Measurements from ENCODE around the gene GPN2.

GPN2 gene

DNA sequence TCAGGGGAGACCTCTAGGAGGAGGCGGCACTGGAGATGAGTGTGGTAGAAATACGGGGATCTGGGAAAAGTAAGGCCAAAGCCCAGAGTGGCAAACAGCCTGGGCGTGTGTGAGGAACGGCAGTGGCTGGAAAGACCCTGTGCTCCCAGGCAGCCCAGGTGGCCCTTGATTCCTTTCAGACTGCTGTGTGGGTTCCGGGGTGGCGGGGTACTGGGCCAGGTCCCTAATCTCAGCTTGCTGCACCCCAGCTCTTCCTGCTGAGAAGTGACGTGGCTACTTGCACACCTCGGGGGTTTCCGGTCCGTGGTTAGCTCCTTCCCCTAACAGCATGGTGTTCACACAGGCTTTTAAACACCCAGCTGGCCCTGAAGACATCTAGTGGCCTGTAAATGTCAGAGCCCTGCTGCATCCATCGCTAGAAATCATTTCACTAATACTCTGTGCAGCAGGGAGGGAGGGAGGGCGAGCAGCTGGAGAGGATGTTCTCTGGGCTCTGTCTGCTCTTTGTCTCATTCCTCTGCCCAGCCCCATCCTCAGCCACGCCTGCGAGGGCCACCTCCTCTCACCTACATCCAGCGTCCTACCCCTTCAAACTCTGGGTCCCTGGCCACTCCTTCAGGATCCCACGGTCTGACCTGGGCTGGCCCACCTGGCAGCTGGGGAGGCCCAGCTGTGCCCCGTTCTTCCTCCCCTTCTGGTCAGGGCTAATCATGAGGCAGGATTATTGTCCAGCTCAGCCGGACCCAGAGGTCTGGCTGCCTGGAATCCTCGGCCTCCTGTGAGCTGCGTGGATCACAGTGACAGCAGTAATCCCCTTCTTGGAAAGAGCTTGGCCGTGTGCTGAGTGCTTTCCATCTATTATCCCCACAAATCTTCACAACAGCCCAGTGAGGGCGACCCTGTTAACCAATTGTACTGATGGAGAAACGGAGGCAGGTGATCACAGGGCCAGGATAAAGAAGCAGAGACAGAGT is 56.4 kb downstream of the GPN2 start:
- Histone ChIP-seq H3K4me3 (ENCODE audit: low read length) (peak overlapping the region; percentile 9), H3K9ac (ENCODE audit: low read length) (peak overlapping the region; percentile 42), H3K27me3 (ENCODE audit: control insufficient read depth, insufficient read depth, low read length) (no peaks in the 10 kb centered on the region), H3K36me3 (ENCODE audit: control insufficient read depth, insufficient read depth, low read length) (peaks cover 29% of the 10 kb centered on the region), H3K4me1 (ENCODE audit: control insufficient read depth, insufficient read depth, low read length) (no peaks in the 10 kb centered on the region), H3K27ac (ENCODE audit: low read depth, low read length) (no peak overlapping the region)

DNA sequence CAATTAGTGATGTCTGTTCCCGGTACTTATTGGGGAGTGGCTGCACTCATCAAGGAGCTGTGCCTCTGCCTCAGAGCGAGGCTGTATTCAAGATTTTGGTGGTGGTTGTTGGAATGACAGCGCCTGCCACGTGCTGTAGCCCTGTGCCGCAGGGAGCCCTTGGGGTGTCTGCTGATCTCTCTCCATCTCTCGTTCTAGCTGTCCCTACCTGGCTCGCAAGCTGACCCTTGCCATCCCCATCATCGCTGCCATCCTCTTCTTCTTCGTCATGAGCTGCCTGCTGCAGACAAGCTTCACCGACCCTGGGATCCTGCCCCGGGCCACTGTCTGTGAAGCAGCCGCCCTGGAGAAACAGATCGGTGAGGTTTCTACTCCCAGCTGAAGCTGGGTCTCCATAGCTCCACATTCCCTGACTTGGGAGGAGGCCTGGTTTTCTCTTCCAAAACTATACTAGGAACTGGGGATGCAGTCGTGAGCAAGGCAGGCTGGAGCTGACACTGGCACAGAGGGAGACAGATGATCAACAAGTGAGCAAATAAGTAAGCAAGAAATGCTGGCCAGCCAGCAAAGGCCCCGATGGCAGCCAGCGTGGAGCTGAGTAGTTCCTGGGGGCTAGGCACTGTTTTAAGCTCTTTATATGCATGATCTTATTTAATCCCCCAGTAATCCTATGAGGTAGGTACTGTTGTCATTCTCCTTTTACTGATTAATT is 57.7 kb downstream of the GPN2 start:
- H3K9ac ChIP-seq (ENCODE audit: low read length), result no peak overlapping the region
- H3K27ac ChIP-seq (ENCODE audit: low read depth, low read length), result no peak overlapping the region
- H3K36me3 ChIP-seq (ENCODE audit: control insufficient read depth, insufficient read depth, low read length), result peaks cover 29% of the 10 kb centered on the region
- no peaks in the 10 kb centered on the region for H3K27me3 ChIP-seq (ENCODE audit: control insufficient read depth, insufficient read depth, low read length)
- H3K4me1 ChIP-seq (ENCODE audit: control insufficient read depth, insufficient read depth, low read length), result peaks cover 4% of the 10 kb centered on the region
- H3K4me3 ChIP-seq (ENCODE audit: low read length), result no peak overlapping the region

DNA sequence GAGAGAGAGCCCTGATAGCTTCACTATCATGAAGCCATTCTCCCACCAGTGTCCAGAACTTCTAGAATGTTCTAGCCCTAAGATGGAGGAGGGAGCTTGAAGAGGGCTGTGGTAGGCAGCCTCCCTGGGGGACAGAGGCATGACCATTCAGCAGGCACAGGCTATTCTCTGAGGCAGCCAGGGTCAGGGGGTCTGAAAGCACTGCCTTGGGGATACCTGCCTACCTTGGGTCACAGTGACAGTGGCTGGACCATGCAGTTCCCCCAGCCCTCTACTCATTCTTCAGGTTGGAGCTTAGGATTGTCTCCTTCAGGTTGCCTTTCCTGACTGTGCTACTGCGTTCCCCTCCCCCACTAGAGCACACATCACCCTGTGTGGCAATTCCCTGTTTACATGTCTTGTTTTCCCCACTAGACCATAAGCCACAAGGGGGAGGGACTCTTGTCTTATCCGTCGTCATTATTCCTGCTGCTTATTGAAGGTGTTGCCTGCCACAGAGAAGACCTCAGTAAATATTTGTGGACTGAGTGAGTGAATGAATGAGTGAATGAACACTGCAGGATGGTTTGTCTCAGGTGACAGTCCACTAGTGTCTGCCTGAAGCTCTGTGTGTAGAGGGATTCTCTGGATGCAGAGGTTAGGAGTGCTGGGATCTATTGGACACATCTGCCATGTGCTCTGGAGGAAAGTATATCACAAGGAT is 58.4 kb downstream of the GPN2 start:
- Histone ChIP-seq H3K36me3 (ENCODE audit: control insufficient read depth, insufficient read depth, low read length) (peaks cover 29% of the 10 kb centered on the region), H3K9ac (ENCODE audit: low read length) (no peak overlapping the region), H3K4me1 (ENCODE audit: control insufficient read depth, insufficient read depth, low read length) (peaks cover 4% of the 10 kb centered on the region), H3K27me3 (ENCODE audit: control insufficient read depth, insufficient read depth, low read length) (no peaks in the 10 kb centered on the region), H3K4me3 (ENCODE audit: low read length) (no peak overlapping the region), H3K27ac (ENCODE audit: low read depth, low read length) (no peak overlapping the region)

DNA sequence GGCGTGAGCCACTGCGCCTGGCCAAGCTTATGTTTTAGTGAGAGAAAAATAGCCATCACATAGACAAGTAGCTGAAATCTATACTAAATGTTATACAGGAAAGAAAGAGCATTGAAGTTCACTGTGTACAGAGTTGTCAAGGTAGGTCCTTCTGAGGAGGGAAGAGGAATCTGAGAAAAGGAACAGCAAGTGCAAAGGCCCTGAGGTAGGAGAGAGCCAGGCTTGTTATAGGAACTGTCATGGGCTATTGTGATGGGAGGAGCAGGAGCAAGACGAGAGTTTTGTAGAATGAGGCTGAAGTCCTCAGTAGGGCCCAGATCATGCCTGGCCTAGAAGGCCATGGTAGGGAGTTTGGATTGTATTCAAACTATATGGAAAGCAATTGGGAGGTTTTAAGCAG is 59.0 kb downstream of the GPN2 start:
- H3K9ac ChIP-seq (ENCODE audit: low read length), result no peak overlapping the region

DNA sequence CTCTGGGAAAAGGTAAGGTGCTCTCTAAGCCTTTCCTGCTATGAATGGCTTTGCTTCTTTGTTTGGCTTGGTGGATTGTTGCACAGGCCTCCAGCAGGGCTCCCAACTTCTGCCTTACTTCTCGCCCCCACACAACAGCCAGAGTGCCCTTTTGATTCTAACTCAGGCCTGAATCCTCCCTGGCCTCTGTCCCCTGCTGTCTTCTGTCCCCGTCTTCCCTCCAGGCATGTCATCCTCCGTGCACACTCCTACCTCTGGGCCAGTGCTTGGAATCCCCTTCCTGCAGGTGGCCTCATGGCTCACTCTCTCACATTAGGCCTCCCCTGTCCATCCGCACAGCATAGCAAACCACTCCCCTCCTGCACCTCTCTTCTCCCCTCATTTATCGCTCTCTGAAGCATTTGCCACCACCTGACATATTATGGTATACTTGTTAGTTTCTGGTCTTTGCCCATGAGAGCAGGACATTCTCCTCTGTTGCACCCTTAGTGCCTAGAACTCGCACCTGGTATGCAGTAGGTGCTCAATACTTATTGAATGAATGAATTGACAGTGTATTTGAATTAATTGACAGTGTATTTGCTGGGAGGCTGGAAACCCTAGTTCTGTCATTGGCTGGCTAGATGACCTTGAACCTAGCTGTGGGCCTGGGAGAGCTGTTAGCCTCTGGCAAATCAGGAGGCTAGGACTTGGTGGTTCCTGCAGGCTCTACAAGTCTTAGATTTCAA is 60.7 kb downstream of the GPN2 start:
- Histone ChIP-seq H3K36me3 (ENCODE audit: control insufficient read depth, insufficient read depth, low read length) (peaks cover 23% of the 10 kb centered on the region), H3K4me3 (ENCODE audit: low read length) (peak overlapping the region; percentile 22), H3K9ac (ENCODE audit: low read length) (no peak overlapping the region), H3K27me3 (ENCODE audit: control insufficient read depth, insufficient read depth, low read length) (no peaks in the 10 kb centered on the region), H3K27ac (ENCODE audit: low read depth, low read length) (no peak overlapping the region), H3K4me1 (ENCODE audit: control insufficient read depth, insufficient read depth, low read length) (peaks cover 4% of the 10 kb centered on the region)

More for the DNA sequence above, 59.0 kb downstream of the GPN2 start:
- Histone ChIP-seq H3K4me3 (ENCODE audit: low read length) (no peak overlapping the region), H3K27me3 (ENCODE audit: control insufficient read depth, insufficient read depth, low read length) (no peaks in the 10 kb centered on the region), H3K27ac (ENCODE audit: low read depth, low read length) (no peak overlapping the region), H3K36me3 (ENCODE audit: control insufficient read depth, insufficient read depth, low read length) (peaks cover 29% of the 10 kb centered on the region), H3K4me1 (ENCODE audit: control insufficient read depth, insufficient read depth, low read length) (peaks cover 4% of the 10 kb centered on the region)

DNA sequence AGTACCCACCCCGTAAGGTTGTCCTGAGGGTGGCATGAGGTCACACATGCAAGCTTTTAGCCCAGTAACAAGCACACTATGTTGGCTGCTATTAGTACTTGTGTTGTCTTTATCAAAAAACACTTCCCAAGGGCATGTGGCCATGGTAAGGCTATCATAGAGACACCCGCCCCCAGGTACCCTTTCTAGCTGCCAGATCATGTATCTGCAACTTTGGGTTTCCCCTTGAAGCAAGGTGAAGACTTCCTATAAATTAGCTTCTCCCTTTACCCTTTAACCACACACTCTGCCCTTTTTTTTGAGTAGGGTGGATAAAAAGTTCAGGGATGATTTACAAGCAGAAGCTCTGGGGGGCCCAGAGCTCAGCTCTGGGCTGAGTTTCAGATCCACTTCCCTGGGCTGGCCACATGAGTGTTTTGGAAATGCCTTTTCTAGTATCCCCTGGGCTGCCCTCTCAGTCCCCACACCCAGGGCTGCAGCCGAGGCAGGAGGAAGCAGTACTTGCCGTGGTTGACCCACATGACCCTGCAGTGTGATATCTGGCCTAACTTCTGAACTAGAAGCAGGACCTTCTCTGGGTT is 61.6 kb downstream of the GPN2 start:
- Histone ChIP-seq H3K4me3 (ENCODE audit: low read length) (peak overlapping the region; percentile 37), H3K27ac (ENCODE audit: low read depth, low read length) (no peak overlapping the region), H3K27me3 (ENCODE audit: control insufficient read depth, insufficient read depth, low read length) (no peaks in the 10 kb centered on the region), H3K4me1 (ENCODE audit: control insufficient read depth, insufficient read depth, low read length) (peaks cover 4% of the 10 kb centered on the region), H3K36me3 (ENCODE audit: control insufficient read depth, insufficient read depth, low read length) (peaks cover 15% of the 10 kb centered on the region), H3K9ac (ENCODE audit: low read length) (no peak overlapping the region)

DNA sequence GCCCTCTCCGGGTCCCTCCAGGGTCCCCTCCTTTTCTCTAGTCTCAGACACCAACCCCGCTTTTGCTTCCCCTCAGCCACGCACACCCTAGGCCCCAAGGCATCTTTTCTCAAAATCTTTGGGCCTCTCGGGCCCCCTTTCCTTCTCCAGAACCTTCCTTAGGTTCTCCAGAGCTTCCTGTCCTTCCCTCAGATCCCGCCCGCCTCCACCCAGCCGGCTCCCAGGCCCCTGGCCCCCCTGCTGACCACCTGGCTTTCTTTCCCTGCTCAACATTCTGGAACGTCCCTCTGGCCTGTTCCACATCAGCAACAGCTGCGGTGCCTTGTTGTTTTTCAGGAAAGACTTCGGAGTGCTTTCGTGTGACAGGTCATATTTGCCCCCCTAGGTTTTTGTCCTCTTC is 62.4 kb downstream of the GPN2 start:
- Histone ChIP-seq H3K27ac (ENCODE audit: low read depth, low read length) (no peak overlapping the region), H3K36me3 (ENCODE audit: control insufficient read depth, insufficient read depth, low read length) (peaks cover 7% of the 10 kb centered on the region), H3K4me1 (ENCODE audit: control insufficient read depth, insufficient read depth, low read length) (peaks cover 4% of the 10 kb centered on the region), H3K27me3 (ENCODE audit: control insufficient read depth, insufficient read depth, low read length) (no peaks in the 10 kb centered on the region), H3K9ac (ENCODE audit: low read length) (no peak overlapping the region), H3K4me3 (ENCODE audit: low read length) (peak overlapping the region; percentile 43)

DNA sequence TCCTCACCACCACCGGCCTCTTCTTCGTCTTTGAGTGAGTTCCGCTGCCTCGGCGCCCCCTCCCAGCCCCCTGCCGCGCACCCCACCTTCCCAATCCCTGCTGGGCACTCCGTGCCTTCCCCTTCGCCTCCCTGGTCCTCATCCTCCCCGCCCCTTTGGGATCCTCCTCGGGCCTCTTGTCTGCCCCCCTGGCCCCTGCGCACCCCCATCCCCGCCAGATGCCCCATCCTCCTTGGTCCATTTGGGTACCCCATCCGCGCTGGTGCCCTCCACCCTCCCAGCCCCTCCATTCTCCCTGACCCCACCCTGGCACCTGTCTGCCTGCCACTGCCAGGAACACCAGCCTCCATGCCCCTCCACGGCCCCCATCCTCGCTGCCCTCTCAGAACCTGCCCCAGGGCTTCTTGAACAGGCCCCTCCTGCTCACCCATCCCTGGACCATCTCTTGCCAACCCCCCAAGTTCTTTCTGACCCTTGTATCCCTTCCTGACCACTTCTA is 62.9 kb downstream of the GPN2 start:
- Histone ChIP-seq H3K9ac (ENCODE audit: low read length) (no peak overlapping the region), H3K36me3 (ENCODE audit: control insufficient read depth, insufficient read depth, low read length) (peaks cover 5% of the 10 kb centered on the region), H3K4me1 (ENCODE audit: control insufficient read depth, insufficient read depth, low read length) (peaks cover 4% of the 10 kb centered on the region), H3K4me3 (ENCODE audit: low read length) (peak overlapping the region; percentile 43), H3K27me3 (ENCODE audit: control insufficient read depth, insufficient read depth, low read length) (no peaks in the 10 kb centered on the region), H3K27ac (ENCODE audit: low read depth, low read length) (peak overlapping the region; percentile 28)

DNA sequence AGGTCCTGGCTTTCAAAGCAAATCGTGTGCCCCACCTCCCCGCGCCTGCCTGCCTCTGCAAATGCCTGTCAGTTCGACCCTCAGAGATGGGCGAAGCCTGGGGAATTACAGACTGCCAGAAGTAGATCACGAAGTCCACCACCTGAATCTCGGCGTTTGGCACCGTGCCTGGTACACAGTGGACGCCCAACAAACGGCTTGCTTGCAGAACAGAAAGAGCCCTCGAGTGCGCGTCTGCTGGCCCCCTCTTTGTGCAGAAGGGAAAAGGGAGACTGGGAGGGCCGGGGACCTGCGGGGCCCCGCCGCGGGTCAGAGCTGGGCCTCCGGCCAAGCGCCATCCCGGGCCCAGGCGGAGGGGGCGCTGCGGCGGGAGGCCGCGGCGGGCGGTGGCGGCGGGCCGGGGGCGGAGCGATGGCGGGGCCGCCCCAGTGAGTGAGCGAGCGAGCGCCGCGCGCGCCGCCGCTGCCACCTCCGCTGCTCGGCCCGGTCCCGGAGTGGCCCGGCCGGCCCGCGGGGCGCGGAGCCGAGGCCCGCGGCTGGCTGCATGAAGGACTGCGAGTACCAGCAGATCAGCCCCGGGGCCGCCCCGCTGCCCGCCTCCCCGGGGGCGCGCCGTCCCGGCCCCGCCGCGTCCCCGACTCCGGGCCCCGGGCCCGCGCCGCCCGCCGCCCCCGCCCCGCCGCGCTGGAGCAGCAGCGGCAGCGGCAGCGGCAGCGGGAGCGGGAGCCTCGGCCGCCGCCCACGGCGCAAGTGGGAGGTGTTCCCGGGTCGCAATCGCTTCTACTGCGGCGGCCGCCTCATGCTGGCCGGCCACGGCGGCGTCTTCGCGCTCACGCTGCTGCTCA is 63.6 kb downstream of the GPN2 start, which contains the start of gene ZDHHC18:
TSS of gene ZDHHC18 (plus strand) at position 428 of the 845 bp plus-strand sequence. CDS start at position 545, 117 bp downstream.
- Histone ChIP-seq H3K4me1 (ENCODE audit: control insufficient read depth, insufficient read depth, low read length) (peaks cover 4% of the 10 kb centered on the region), H3K36me3 (ENCODE audit: control insufficient read depth, insufficient read depth, low read length) (peaks cover 5% of the 10 kb centered on the region), H3K27ac (ENCODE audit: low read depth, low read length) (peak within 1 kb of the TSS; percentile 84)

More for the DNA sequence above, 63.6 kb downstream of the GPN2 start, which contains the start of gene ZDHHC18:
- H3K27me3 ChIP-seq (ENCODE audit: control insufficient read depth, insufficient read depth, low read length), result no peaks in the 10 kb centered on the region
- peak within 1 kb of the TSS; percentile 91 for H3K4me3 ChIP-seq (ENCODE audit: low read length)
- peak within 1 kb of the TSS; percentile 88 for H3K9ac ChIP-seq (ENCODE audit: low read length)
